PC-9 (cell line): ENCODE results near the gene PITX1. TPM values are rescaled to one million over a fixed set of nuclear protein-coding genes. Genes with fewer than 3 reads are reported as not detected.
"Not testable (repeated sequence)": the region's sequence is repeated elsewhere in the genome, so short reads cannot be mapped to it uniquely, and the experiment has no call there.

Experiments
- BruUV-seq: library from RNA; stranded (reverse); fragments of 400-500 nt; replicated peaks from 2 replicates; lab custom pipeline; 2021; lab: Mats Ljungman, UMichigan
- CTCF ChIA-PET: fragments of 300-600 bp; sonication (Branson Sonifier 250); formaldehyde crosslinking; loops from one replicate; lab custom pipeline; 2022; ENCODE audit warnings: antibody characterized with exemption; lab: Charles Lee
- POLR2A ChIA-PET: fragments of 300-600 bp; sonication (Branson Sonifier 250); formaldehyde crosslinking; loops from one replicate; lab custom pipeline; 2022; ENCODE audit warnings: antibody characterized with exemption; ENCODE audit not compliant: unreplicated experiment; lab: Charles Lee
- DNase-seq, 2 experiments: peaks; one replicate each; pipeline versions ENCODE4 v3.0.0 to v3.0.0-alpha.2; 2015 to 2022; ENCODE audit warnings: mixed read lengths in 1 of 2
- H2AFZ ChIP-seq: fragments of 200-600 bp; sonication (generic); 2 replicates; pipeline ENCODE4 v1.8.1; 2017; ENCODE audit warnings: antibody characterized with exemption
- H3F3A ChIP-seq: fragments of 200-600 bp; sonication (generic); 2 replicates; pipeline ENCODE4 v1.8.1; 2017; ENCODE audit warnings: antibody characterized with exemption, mild to moderate bottlenecking, low read depth; ENCODE audit not compliant: insufficient read depth
- H3K27ac ChIP-seq: fragments of 200-600 bp; sonication (generic); 2 replicates; pipeline ENCODE4 v1.6.1; 2016; ENCODE audit warnings: mixed run types
- H3K27me3 ChIP-seq: fragments of 200-600 bp; sonication (generic); 2 replicates; pipeline ENCODE4 v1.6.1; 2016; ENCODE audit warnings: low read depth, mixed run types; ENCODE audit not compliant: insufficient read depth
- H3K36me3 ChIP-seq: fragments of 200-600 bp; sonication (generic); 2 replicates; pipeline ENCODE4 v1.6.1; 2016; ENCODE audit warnings: low read depth, mixed run types
- H3K4me1 ChIP-seq: fragments of 200-600 bp; sonication (generic); replicated peaks from 2 replicates; pipeline ENCODE4 v1.6.1; 2016; ENCODE audit warnings: mixed run types; ENCODE audit not compliant: insufficient read depth
- H3K4me2 ChIP-seq: fragments of 200-600 bp; sonication (generic); 2 replicates; pipeline ENCODE4 v1.6.1; 2017; ENCODE audit warnings: mixed run types
- H3K4me3 ChIP-seq: fragments of 200-600 bp; sonication (generic); 2 replicates; pipeline ENCODE4 v1.6.1; 2016; ENCODE audit warnings: mixed run types
- H3K79me2 ChIP-seq: fragments of 200-600 bp; sonication (generic); 2 replicates; pipeline ENCODE4 v1.6.1; 2017; ENCODE audit warnings: low read depth, mixed run types
- H3K9me2 ChIP-seq: fragments of 200-600 bp; sonication (generic); 2 replicates; pipeline ENCODE4 v1.8.1; 2017; ENCODE audit warnings: mild to moderate bottlenecking; ENCODE audit not compliant: insufficient read depth
- H3K9me3 ChIP-seq: fragments of 200-600 bp; sonication (generic); 2 replicates; pipeline ENCODE4 v1.8.1; 2016; ENCODE audit warnings: low read depth; ENCODE audit not compliant: insufficient read depth
- H4K20me1 ChIP-seq: fragments of 200-600 bp; sonication (generic); 2 replicates; pipeline ENCODE4 v1.8.1; 2017; ENCODE audit not compliant: insufficient read depth
- EZH2 ChIP-seq: fragments of 200-600 bp; sonication (generic); IDR thresholded peaks from 2 replicates; pipeline ENCODE4 v1.8.0; 2017; ENCODE audit warnings: antibody characterized with exemption, low read depth
- intact Hi-C: fragments of 100-400 bp; cut with micrococcal nuclease; formaldehyde crosslinking; loops from one replicate; pipeline ENCODE4 v1.10.0; 2022; ENCODE audit not compliant: unreplicated experiment
- total RNA-seq: library from RNA; stranded (reverse); gene quantifications from 2 replicates; pipeline ENCODE4 v1.2.3, GENCODE V29; 2021
- TF ChIP-seq, protein P1 (sequence below): fragments of 200-600 bp; sonication (generic); conservative IDR thresholded peaks from 2 replicates; pipeline ENCODE4 v1.6.1; 2017; ENCODE audit warnings: mixed run types, antibody characterized with exemption, mild to moderate bottlenecking, moderate library complexity

The PITX1 gene
- total RNA-seq, 1 experiment from 2014 or later: 27.8 TPM

DNA sequence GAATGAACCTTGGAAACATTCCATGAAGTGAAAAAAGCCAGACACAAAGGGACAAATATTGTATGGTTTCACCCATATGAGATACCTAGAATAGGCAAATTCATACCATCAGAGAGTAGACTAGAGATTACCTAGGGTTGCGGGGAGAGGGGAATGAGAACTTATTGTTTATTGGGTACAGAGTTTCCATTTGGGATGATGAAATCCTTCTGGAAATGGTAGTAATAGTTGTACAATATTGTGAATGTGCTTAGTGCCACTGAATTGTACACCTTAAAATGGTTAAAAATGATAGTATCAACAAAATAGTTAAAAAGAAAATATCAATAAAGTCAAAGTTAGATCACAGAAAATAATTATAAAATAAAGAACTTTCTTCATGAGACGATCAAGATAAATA is 40.9 kb downstream of the PITX1 start:
- H3K4me1 ChIP-seq: no peaks in the 10 kb centered on the region
- BruUV-seq: no TSS peak
- intact Hi-C loops: no loop called here
- no peak overlapping the region for H3K4me2 ChIP-seq
- no peak overlapping the region for H2AFZ ChIP-seq
- ChIA-PET POLR2A (no interaction called here), CTCF (no interaction called here)
- H4K20me1 ChIP-seq: no peaks in the 10 kb centered on the region
- no peaks in the 10 kb centered on the region for H3K79me2 ChIP-seq
- no peak for TF ChIP-seq EZH2
- TF ChIP-seq, protein P1, sequence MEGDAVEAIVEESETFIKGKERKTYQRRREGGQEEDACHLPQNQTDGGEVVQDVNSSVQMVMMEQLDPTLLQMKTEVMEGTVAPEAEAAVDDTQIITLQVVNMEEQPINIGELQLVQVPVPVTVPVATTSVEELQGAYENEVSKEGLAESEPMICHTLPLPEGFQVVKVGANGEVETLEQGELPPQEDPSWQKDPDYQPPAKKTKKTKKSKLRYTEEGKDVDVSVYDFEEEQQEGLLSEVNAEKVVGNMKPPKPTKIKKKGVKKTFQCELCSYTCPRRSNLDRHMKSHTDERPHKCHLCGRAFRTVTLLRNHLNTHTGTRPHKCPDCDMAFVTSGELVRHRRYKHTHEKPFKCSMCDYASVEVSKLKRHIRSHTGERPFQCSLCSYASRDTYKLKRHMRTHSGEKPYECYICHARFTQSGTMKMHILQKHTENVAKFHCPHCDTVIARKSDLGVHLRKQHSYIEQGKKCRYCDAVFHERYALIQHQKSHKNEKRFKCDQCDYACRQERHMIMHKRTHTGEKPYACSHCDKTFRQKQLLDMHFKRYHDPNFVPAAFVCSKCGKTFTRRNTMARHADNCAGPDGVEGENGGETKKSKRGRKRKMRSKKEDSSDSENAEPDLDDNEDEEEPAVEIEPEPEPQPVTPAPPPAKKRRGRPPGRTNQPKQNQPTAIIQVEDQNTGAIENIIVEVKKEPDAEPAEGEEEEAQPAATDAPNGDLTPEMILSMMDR: no peak
- H3K4me3 ChIP-seq: no peak overlapping the region
- peaks cover 4% of the 10 kb centered on the region; the same call in 1 of the 2 replicates for H3K36me3 ChIP-seq
- no peaks in the 10 kb centered on the region for H3K27me3 ChIP-seq
- H3K27ac ChIP-seq: no peak overlapping the region
- peaks cover 6% of the 10 kb centered on the region for H3K9me3 ChIP-seq
- no peaks in the 10 kb centered on the region for H3K9me2 ChIP-seq
- no peak for DNase-seq
- no peaks in the 10 kb centered on the region for H3F3A ChIP-seq

DNA sequence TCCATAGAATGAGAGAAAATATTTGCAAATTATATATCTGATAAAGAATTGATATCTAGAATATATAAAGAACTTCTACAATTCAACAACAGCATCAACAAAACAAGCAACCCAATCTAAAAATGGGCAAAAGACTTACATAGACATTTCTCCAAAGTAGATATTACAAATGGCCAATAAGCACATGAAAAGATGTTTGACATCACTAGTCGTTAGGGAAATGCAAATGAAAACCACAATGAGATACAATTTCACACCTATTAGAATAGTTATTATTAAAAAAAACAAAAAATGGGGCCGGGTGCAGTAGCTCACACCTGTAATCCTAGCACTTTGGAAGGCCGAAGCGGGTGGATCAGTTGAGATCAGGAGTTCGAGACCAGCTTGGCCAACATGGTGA is 41.9 kb downstream of the PITX1 start:
- Histone ChIP-seq H2AFZ (no peak overlapping the region), H3K9me3 (peaks cover 6% of the 10 kb centered on the region), H3F3A (no peaks in the 10 kb centered on the region), H4K20me1 (no peaks in the 10 kb centered on the region), H3K27ac (no peak overlapping the region), H3K79me2 (no peaks in the 10 kb centered on the region), H3K4me3 (no peak overlapping the region), H3K4me2 (no peak overlapping the region), H3K9me2 (no peaks in the 10 kb centered on the region), H3K36me3 (peaks cover 4% of the 10 kb centered on the region; the same call in 1 of the 2 replicates), H3K27me3 (no peaks in the 10 kb centered on the region), H3K4me1 (no peaks in the 10 kb centered on the region)
- BruUV-seq: no TSS peak
- TF ChIP-seq, protein P1: no peak
- no peak for TF ChIP-seq EZH2
- POLR2A ChIA-PET: no interaction called here
- intact Hi-C loops: no loop called here
- CTCF ChIA-PET: no interaction called here
- DNase-seq: no peak

DNA sequence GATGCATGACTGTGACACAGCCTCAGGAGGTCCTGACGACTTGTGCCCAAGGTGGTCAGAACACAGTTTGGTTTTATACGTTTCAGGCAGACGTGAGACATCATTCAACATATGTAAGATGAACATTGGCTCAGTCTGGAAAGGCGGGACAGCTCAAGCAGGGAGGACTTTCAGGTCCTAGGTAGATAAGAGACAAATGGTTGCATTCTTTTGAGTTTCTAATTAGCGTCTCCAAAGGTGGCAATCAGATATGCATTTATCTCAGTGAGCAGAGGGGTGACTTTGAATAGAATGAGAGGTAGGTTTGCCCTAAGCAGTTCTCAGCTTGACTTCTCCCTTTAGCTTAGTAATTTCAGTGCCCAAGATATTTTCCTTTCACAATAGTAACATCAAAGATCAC is 43.8 kb downstream of the PITX1 start:
- H3K9me3 ChIP-seq, H3K27ac ChIP-seq, H3K4me3 ChIP-seq, H3K36me3 ChIP-seq, H3K4me1 ChIP-seq, H3K4me2 ChIP-seq, H3K27me3 ChIP-seq, H3K79me2 ChIP-seq, POLR2A ChIA-PET, DNase-seq, intact Hi-C loops, CTCF ChIA-PET, H4K20me1 ChIP-seq, BruUV-seq, H2AFZ ChIP-seq, H3K9me2 ChIP-seq, H3F3A ChIP-seq: not testable (repeated sequence)

DNA sequence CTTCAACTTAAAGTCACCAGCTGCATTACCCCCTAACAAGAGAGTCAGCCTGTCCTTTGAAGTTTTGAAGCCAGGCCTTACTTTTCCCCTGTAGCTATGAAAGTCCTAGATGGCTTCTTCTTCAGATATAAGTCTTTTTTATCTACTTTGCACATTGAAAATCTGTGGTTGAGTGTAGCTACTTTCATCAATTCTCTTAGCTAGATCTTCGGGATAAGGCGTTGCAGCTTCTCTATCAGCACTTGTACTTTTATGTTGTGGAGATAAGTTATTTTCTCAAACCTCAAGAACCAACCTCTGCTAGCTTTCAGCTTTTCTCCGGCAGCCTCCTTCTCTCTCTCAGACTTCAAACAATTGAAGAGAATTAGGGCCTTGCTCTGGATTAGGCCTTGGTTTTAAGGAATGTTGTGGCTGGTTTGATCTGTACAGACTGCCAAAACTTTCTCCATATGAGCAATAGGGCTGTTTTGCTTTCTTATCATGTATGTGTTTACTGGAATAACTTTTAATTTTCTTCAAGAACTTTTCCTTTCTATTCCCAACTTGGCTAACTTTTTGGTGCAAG is 44.7 kb downstream of the PITX1 start:
- intact Hi-C loops: no loop called here
- CTCF ChIA-PET: no interaction called here

More for the DNA sequence above, 44.7 kb downstream of the PITX1 start:
- Histone ChIP-seq H3K79me2 (no peaks in the 10 kb centered on the region), H3K27ac (no peak overlapping the region), H4K20me1 (no peaks in the 10 kb centered on the region), H3K4me2 (no peak overlapping the region), H3K4me1 (no peaks in the 10 kb centered on the region), H3F3A (no peaks in the 10 kb centered on the region), H3K9me2 (no peaks in the 10 kb centered on the region), H3K9me3 (peaks cover 6% of the 10 kb centered on the region), H2AFZ (no peak overlapping the region), H3K27me3 (no peaks in the 10 kb centered on the region), H3K4me3 (no peak overlapping the region), H3K36me3 (peaks cover 4% of the 10 kb centered on the region; the same call in 1 of the 2 replicates)
- POLR2A ChIA-PET: no interaction called here
- TF ChIP-seq EZH2: no peak
- TF ChIP-seq, protein P1: no peak
- no TSS peak for BruUV-seq
- no peak for DNase-seq
